Stimulated activated CD8-positive, alpha-beta memory T cell treated with anti-CD3 and anti-CD28 coated beads, Interleukin-15, amount 100 ng/mL, for 48 hours (primary cell): Measurements from ENCODE around the gene FGFRL1.
"Not testable (repeated sequence)": the region's sequence is repeated elsewhere in the genome, so short reads cannot be mapped to it uniquely, and the experiment has no call there.

Source experiments
- DNase-seq, 2 donors: peaks; one replicate each; pipeline ENCODE4 v3.0.0-alpha.2; 2020; ENCODE audit warnings: low read depth in 2 of 2

The FGFRL1 gene

DNA sequence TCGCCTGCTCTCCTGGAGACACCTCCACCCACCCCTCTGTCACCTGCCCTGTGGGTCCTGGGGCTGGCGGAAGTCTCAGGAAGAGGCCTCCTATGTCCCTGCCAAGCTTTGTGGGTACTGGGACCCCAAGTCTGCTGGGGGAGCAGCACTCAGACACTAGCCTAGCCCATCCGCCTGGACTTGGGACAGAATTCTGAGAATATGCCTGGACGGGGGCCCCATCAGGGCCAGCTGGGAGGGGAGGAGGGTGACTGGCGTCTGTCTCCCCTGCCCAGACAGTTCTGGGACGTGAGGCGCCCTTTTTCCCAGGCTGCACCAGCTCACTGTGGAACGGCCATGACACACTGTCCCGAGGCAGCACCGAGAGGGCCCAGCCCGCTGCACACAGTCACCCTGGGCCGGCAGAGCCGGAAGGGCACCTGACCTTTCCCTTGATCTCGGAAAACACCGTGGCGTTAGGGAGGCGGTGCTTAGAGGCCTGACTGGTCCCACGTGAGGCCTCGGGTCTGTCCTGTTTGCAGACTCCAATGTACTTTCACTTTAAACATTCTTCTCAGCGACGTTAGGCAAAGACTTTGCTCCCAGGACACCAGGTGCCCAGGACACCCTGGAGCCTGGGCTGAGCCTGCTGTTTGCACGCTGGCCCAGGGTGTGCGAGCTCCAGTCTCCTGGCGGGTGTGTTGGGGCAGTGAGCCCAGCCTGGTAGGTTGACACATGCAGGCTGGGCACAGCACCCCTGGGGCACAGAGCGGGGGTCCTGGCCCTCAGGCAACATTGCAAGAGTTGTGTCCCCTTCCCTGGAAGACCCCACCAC, 18.9 kb upstream of the FGFRL1 start:
- no peak for DNase-seq

DNA sequence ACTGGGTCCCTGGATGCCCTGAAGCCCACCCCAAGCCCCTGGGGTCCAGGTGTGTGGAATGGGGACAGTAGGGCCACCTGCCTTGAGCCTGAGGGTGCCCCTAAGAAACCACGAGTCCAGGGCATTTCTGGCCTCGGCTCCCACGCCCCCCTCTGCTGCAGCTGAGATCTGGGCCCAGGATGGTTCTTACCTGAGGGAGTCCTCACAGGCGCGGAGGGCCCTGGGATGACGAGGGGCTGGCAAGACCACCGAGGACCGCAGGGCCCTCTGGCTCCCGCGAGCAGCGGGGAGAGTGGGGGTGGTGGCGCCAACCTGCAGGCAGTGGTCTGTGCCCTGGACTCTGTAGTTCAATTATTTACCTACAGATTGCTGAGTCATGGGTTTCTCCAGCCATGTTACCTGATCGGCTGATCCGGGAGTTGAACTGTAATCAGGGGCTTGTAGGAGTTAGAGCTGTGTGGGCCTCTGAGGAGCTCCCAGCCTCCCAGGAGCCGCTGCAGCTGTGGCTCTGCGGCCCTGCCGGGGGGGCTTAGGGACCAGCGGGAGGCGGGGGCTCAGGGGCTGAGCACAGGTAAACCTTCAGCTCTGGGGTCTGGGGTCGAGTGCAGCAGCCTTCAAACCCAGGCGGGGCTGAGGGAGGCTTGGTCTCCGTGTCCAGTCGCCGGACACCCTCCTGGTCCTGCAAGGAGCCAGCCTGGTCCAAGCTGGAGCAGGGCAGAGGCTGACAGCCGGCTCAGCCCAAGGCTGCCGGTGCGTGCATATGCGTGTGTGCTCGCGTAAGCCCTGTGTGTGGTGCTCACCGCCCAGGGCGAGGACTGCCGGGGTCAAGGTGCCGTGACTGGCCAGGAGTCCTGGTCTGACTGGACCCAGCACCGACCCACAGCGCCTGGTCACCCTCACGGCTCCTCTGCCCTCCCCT, 18.1 kb upstream of the FGFRL1 start, which contains the start of gene SLC26A1:
Gene SLC26A1 (minus strand): TSS at position 294 of the 919 bp plus-strand sequence. CDS start 1,701 bp downstream, outside the sequence.
- DNase-seq, result no peak

DNA sequence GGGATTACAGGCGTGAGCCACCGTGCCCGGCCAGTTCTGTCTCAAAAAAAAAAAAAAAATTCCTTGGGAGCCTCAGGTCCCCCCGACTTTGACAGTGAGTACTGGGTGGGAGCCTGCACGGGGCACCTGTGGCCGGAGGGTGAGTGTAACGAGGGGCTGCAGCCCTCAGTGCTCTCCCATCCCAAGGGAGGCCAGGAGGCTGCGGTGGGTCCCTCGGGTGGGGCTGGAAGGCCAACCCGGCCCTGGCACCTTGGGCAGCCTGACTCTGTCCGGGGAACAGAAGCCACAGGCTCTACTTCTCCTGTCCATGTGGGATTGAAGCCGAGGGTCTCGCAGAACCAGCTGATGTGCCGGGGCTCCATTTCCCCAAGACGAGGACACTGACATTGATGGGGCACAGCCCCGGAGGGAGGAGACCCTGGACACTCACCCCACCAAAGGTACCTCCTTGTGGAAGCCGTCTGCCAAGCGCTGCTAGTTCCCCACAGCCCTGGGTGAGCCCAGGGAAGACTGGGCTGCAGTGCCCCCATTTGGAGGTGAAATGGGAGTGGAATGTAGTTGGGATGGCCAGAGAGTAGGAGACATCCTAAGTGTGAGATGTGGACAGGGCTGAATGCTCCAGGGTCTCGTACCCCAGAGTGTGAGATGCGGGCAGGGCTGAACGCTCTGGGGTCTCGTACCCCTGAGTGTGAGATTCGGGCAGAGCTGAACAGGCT, 16.0 kb upstream of the FGFRL1 start:
- DNase-seq, result no peak

DNA sequence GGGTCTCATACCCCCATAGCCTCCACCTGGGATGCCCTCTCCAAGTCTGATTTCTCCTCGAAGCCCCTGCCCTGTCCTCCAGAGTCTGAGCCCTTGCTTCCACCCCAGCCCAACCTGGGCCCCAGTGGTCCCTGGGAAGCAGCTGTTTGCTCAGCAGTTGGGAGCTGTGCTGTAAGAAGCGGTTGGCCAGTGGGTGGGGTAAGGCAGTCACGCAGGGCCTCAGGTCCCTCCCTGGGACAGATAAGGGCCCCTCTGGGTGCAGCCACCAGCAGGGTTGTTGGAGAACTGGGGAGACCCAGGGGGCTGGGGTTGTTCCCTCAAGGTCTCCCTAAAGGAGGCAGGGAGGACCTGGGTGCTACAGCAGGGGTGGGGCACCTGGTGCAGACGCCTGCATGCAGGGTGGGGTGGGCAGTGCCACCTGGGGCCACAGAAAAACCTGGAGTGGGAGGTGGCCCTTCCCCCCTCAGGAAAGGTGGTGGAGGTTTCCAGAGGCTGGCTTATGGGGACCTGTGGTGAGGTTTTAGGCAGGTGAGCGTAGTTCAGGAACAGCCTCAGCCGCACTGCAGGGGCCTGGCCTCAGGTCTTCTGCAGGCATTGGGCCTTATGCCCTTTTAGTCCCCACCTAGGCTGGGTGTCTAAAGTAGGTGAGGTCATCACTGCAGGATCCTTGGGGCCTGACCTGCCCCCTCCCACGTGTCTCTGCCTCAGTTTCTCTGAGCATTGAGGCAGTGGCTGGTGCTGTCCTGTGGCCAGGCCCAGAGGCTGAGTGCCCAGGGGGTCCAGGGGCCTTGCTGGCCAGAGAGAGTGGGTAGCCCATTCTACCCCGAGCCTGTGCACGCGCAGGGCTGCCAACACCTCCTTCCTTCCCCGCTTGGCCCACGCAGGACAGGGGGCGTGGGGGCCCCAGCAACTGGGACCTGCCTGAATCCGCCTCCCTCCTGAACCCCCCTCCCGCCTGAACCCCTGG, 15.1 kb upstream of the FGFRL1 start:
- no peak for DNase-seq

DNA sequence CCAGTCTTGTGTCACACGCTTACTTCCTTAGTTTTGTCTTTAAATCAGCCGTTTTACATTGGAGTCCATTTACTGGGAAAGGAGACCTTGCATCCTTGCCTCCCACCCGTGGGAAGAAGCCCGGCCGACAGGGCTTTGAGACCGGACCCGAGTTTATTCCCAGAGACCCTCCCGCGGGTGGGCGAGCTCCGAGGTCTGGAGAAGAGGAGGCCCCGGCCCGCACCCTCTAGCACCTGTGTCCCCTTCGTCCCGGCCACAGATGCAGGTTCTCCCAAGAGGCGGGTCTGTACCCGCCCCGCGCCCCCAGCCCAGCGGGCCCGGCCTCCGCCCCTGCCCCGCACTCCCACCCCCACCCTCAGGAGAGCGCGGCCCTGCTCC, 14.4 kb upstream of the FGFRL1 start:
- DNase-seq, result no peak

DNA sequence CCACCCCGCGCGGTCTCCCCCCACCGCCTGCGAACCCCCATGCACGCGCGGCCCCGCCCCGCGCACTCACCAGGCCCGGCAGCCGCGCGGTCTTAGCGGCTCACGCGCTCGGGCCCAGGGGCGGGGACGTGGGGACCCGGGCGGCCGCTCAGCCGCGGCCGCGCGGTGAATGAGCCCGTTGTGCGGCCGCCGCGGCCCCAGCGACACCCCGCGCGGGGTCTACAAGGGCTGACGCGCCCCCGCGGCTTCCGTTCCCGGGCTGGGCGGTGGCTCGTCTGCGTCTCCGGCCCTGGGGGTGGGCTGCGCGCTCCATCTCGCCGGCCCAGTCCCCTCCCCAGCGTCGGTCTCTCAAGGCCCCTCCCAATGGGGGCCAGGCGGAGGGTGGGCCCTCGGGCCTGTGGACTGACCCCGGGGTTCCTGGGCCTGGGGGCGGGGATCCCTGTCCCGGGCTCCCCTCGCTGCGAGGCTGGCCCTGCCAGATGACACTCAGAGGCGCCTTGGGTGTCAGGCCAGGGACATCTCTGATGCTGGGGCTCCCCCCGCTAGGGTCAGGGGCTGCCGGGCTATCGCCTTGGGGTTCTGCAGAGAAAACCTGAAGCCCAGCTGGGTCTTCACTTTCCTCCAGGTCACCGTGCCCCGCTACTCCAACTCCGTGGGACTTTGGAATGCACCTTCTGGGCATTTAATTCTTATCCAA, 13.9 kb upstream of the FGFRL1 start:
- no peak for DNase-seq

DNA sequence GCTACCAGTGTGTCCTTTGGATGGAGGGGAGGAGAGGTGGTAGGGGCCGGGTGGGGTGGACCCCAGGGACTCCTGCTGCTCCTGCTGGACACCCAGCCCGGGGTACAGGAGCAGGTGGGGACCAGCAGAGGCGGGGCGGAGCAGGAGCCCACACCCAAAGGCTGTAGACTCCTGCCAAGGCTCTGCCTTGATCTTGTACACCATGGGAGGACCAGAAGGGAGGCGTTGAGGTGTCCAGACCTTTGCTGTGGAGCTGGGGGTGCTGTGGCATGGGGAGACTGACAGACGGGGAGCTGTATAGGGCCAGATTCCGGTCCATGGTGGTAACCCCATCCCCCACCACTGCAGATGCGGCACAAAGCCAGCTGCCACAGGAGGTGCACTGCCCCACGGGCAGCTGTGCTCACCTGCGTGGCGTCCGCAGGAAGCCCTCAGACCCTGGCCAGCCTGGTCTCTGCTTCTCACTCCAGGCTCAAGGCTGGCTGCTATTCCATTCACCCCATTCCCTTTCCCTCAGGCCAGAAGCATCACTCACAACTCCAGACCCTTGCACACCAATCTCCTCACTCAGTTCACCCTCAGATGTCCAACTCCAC, 13.2 kb upstream of the FGFRL1 start:
- no peak for DNase-seq

DNA sequence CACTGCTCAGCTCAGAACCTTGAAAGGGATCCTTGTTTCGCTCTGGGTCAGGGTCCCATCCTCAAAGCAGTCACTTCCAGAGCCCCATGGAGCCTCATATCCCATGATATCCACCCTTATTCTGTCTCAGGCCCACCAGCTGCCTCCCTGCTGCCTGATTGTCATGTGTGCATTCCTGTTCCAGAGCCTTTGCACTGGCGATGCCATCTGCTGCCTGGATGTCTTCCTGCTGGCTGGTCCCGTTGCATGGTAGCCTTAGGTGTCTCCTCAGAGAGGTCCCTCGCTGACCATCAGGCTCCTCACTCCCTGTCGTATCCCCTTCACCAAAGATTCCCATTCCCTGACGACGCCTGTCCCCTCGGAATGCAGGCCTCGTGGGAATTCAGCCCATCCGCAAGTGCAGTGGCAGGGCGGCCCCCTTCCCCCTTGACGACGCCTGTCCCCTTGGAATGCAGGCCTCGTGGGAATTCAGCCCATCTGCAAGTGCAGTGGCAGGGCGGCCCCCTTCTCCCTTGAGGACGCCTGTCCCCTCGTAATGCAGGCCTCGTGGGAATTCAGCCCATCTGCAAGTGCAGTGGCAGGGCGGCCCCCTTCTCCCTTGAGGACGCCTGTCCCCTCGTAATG, 12.1 kb upstream of the FGFRL1 start:
- DNase-seq, result not testable (repeated sequence)

DNA sequence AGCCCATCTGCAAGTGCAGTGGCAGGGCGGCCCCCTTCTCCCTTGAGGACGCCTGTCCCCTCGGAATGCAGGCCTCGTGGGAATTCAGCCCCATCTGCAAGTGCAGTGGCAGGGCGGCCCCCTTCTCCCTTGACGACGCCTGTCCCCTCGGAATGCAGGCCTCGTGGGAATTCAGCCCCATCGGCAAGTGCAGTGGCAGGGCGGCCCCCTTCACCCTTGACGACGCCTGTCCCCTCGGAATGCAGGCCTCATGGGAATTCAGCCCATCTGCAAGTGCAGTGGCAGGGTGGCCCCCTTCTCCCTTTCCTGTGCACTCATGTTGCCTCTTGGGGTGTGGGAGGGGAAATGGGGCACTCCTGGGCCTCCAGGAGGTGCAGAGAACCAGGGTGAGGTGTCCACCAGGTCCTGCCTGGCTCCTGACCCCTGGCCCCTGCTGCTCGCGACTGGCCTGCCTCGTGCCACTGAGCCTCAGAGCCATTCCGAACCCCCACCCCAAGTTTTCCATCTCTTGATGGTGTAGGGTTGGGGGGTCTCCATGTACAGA, 11.5 kb upstream of the FGFRL1 start:
- no peak for DNase-seq

DNA sequence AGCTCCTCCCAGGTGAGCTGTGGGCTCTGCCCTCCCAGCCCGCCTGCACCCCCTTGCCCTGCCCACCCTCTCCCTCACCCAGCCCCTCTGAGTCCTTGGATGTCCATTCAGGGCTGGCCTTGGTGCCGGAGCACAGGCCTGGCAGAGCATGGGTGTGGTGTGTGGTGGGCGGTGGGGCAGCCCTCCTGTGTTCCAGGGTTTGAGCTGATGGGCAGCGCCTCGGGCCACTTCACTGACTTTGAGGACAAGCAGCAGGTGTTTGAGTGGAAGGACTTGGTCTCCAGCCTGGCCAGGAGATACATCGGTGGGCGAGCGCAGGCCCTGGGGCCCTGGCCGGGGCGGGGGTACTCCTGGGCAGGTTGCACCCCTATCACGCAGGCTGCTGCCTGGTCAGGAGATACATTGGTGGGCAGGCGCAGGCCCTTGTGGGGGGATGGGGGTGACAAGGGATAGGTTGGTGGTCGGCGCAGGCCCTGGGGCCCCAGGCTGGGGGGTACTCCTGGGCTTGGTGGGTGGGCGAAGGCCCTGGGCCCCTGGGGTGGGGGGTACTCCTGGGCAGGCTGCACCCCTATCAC, 10.7 kb upstream of the FGFRL1 start:
- no peak for DNase-seq

DNA sequence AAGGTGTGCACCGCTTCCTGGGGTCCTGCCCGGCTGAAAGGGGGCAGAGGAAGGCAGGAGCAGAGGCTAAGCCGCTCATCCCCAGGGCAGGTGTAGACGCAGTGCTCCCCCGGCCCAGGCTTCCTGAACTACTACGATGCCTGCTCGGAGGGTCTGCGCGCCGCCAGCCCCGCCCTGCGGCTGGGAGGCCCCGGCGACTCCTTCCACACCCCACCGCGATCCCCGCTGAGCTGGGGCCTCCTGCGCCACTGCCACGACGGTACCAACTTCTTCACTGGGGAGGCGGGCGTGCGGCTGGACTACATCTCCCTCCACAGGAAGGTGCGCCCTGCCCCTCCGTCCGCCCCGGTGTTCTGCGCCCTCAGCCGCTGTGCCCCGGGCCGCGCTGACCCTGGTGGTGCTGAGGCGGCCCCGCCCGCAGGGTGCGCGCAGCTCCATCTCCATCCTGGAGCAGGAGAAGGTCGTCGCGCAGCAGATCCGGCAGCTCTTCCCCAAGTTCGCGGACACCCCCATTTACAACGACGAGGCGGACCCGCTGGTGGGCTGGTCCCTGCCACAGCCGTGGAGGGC, 9.8 kb upstream of the FGFRL1 start:
- DNase-seq, result no peak

DNA sequence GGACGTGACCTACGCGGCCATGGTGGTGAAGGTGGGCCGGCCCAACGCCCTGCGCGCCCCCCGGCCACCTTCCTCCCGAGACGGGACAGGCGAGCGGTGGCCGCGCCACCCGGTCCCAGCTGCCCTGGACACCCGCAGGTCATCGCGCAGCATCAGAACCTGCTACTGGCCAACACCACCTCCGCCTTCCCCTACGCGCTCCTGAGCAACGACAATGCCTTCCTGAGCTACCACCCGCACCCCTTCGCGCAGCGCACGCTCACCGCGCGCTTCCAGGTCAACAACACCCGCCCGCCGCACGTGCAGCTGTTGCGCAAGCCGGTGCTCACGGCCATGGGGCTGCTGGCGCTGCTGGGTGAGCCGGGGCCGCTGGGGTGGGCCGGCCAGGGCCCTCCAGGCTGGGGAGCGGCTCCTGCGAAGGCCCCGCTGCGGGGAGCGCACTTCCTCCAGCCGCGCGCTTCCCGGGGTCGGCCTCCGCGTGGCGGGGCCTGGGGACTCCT, 9.2 kb upstream of the FGFRL1 start:
- DNase-seq, result no peak

DNA sequence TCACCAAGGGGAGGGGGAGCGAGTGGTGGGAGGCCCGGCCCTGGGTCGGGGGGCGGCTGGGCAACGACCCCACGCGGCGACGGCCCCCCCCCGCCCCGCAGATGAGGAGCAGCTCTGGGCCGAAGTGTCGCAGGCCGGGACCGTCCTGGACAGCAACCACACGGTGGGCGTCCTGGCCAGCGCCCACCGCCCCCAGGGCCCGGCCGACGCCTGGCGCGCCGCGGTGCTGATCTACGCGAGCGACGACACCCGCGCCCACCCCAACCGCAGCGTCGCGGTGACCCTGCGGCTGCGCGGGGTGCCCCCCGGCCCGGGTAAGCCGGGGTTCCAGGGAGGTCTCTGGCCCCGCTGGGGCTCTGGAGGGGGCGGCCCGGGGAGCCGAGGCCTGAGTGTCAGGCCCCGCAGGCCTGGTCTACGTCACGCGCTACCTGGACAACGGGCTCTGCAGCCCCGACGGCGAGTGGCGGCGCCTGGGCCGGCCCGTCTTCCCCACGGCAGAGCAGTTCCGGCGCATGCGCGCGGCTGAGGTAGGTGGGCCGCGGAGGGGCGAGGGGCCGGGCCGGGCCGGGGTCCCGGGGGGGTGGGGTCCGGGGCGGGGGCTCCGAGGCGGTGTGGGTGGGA, 8.7 kb upstream of the FGFRL1 start:
- DNase-seq, result no peak

DNA sequence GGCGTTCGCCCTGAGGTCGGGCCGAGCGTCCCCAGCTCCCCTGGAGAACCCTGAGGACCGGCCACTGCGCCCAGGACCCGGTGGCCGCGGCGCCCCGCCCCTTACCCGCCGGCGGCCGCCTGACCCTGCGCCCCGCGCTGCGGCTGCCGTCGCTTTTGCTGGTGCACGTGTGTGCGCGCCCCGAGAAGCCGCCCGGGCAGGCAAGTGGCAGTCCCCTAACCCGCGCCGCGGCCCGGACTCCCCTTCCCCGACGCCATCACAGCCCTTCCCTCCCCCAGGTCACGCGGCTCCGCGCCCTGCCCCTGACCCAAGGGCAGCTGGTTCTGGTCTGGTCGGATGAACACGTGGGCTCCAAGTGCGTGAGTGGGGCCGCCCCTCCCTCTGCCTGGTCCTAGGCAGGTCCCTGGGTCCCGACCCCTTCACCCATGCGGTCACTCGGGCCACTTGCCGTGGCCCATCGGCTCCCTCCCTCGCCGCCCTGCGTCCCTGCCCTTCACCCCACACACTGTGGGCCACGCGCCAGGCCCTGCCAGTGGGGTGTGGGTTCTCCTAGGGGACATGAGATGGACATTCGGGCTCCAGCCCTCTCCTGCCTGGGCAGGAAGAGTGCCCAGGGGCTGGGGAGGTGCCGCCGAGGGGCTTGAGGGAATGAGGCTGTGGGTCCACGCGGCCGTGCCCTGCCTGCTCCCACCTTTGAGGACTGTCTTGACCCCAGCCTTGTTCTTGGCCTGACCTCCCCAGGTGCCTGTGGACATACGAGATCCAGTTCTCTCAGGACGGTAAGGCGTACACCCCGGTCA, 8.0 kb upstream of the FGFRL1 start:
- no peak for DNase-seq

DNA sequence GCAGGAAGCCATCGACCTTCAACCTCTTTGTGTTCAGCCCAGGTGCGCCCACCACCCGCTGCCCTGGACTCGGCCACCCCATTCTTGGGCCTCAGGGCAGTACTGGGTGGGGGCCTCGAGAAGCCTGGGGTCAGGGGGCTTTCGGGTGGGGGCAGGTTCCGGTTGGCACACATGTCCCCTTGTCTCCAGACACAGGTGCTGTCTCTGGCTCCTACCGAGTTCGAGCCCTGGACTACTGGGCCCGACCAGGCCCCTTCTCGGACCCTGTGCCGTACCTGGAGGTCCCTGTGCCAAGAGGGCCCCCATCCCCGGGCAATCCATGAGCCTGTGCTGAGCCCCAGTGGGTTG, 7.4 kb upstream of the FGFRL1 start:
- DNase-seq, result no peak

DNA sequence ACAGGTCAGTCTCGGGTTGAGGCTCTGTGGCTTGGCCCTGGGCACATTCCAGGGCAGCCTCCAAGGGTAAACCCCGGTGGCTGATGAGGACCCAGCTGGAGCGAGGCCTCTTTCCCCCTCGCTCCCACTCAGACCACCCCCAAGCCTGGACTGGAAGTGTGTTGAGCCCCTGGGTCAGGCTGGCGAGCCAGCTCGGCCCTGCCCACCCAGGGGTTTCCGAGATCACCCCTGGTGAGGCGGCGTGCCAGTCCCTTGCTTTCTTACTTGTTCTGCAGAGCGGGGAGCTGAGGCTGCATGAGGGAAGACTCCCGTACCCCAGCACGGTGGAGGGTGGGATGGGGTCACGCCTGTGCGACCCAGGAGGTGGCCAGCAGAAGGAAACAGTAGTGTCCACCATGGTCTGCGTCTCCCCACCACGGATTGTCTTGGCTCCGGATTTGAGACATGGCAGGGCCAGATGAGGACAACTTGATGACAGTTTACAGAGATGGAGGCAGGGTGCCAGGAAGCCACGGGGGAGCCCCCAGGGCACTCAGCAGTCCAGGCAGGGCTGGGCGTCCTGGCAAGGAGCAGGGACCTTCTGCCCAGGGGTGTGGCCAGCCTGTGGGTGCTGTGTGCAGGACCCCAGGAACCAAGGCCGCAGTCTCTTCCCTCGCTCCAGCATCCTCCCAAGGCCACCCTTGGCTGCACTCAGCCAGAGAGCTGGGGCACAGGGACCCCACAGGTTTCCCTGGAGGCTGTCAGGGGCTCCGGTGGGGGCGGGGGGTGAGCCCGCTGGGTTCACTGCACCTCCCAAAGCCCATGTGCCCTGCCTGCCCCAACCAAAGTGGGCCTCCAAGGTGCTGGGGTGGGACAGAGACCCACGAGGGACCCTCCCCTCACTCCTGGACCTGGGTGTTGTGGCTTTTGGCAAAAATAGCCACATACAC, 6.6 kb upstream of the FGFRL1 start:
- DNase-seq, result no peak
